HG03066 (cell line): ENCODE data around the gene FOXD4.
"Not testable (repeated sequence)": the region's sequence is repeated elsewhere in the genome, so short reads cannot be mapped to it uniquely, and the experiment has no call there.

Experiments used
- ATAC-seq: cut with Tn5 transposase; IDR thresholded peaks from one replicate; pipeline ENCODE4 v1.9.1; 2021; ENCODE audit warnings: low read depth; ENCODE audit not compliant: unreplicated experiment

Gene FOXD4

DNA sequence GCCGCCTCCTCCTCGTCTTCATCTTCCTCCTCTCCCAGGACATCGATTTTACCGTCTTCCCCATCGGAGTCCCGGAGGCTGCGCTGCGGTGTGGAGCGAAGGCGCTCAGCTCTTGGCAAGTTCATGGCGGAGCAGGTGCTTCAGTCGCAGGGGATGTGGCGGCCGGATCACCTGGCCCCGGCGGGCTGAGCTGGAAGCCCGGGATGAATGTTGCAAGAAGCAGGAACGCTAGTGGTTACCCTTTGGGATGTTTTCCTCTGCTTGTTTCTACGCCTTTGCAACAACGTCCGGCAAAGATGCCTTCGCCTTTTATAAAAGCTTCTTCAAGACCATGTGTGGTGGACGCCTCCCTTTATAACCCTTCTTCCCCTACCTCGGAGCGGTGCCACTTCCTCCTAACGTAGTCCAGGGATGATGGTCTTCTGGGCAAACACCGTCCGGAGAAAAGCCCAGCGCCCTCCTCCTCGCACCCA is at the start of gene FOXD4:
TSS of gene FOXD4 (minus strand) at position 423 of the 473 bp plus-strand sequence. CDS start at position 125, 298 bp downstream.
- ATAC-seq: not testable (repeated sequence)

DNA sequence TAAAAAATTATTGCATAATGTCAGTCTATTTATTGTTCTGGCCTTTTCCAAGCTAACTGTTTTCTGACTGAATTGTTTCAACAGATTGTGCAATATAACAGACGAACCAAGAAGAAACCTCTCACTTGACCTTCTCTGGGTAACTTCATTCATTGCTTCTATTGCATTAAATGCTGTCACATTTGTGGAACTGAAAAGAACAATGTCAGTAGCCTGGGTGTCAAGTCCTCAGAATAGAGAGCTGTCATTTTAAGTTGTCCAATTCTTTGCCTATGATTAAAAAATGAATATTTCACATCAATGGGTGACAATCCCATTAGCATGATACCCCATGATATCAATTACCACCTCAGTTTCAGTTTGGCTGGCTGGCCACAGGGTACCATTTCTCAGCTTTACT is 41.7 kb upstream of the FOXD4 start:
- not testable (repeated sequence) for ATAC-seq

- ATAC-seq: not testable (repeated sequence)
Measured at GRCh38 chr9:151173-151572, 33.0 kb upstream of the FOXD4 start.

- ATAC-seq: not testable (repeated sequence)
Measured at GRCh38 chr9:139880-140279, 21.7 kb upstream of the FOXD4 start.

DNA sequence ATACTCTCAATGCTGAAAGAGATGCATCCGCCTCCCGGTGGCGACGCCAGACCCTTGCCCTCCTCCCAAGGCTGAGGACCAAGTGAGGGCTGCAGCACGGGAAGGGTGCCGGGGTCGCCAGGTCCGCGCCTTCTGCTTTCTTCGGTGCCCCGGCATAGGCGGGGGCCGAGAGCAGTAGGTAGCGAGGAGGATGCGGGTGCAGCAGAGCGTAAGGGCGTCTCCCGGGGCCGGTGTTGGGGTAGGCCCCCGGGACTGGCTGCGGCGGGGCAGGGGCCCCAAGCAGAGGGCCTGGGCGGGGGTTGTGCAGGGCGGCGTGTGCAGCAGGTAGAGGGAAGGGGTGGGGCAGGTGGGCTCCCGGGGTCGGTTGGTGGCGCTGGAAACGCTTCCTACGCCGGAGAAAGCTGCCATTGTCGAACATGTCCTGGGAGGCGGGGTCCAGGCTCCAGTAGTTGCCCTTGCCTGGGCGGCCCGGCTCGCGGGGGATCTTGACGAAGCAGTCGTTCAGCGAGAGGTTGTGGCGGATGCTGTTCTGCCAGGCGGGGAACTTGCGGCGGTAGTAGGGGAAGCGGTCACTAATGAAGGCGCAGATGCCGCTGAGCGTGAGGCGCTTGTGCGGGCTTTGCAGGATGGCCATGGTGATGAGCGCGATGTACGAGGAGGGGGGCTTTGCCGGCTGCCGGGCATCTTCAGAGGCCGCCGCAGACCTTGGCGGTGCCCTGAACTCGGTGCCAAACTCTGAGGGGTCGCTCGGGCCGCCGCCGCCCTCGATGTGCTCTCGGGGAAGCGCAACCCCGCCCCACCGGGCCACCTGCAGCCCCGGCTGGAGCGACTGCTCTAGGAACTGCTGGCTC is 848 bp downstream of the FOXD4 start:
- not testable (repeated sequence) for ATAC-seq

- not testable (repeated sequence) for ATAC-seq
Measured at GRCh38 chr9:116239-117077, 1.8 kb downstream of the FOXD4 start.

GRCh38 chr9:115118-115451 is 3.1 kb downstream of the FOXD4 start:
- ATAC-seq: not testable (repeated sequence)

DNA sequence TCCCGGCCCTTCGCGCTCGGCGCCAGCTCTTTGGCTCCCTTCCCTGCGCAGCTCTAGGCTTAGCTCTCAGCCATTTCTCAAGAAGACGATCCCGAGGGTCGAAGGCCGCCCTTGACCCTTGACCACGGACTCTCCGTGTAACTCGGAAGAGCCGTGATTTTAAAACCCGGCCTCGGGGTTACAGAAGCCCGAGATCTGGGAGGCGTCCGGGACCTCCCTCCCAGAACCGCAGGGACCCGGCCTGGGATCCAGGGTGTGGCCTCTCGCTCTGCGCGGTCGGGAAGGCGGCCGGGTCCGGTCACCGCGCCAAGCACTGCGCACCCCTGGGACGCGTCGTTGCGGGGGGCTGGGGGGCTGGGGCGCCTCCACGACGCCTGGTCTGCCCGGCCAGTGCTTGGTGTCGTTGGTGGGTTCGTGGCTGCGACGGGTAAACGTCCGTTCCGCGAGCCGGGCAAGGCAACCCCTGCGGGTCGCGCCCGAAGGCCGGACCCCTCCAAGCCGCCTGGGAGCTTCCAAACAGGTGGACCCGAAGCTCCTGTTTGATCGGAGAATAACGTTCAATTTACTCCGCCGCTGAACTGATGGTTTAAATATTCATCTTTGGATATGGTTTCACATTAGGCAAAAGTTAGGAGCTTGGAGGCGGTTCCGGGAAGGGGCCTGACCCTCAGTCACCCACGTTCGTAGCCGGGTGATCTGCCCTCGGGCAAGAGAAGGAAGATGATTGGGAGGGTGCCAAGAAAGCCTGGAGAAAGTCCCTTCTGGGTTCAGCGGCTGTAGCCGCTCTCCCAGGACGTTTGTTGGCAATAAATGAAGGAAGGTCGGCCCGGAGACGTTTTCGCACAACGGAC is 3.7 kb downstream of the FOXD4 start:
- ATAC-seq: not testable (repeated sequence)

- ATAC-seq: not testable (repeated sequence)
Measured at GRCh38 chr9:113468-114266, 4.5 kb downstream of the FOXD4 start.

DNA sequence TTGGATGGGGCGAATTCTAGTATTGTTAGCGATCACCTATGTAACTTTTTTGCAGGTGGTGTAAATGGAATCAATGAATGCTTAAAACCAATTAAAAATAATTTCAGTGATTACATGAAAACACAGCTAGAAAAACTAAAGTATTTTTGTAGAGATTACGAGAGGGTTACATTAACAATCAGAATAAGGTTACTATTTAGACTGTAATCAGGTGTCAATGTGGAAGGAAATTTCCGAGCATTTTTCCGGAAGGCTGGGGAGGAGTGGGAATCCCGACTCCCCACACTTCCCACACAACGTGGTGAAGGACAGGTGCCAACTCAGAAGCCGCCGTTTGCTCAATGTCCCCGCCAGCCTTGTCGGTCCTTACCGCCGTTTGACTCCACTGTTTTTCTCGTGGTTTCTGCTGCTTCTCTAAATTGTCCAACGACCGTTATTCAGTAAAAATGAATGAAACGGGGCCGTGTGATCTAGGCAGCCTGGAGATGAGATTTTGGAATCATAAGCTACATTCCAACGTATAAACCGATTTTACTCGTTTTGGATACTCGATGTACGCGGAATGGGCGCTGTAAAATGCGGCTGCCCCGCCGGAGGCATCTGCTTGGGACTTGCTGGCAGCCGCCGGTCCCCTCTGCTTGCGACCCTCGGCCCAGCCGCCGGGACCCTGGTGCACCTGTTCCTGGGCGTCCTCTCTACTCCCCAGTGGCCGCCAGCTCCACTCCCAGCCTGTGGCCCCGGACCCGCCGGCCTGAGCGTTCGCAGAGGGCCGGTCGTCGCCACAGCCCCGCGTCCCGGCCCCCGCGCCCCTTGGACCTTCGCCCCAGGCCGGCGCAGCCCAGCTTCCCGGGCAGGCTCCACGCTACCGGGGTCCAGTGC is 5.4 kb downstream of the FOXD4 start:
- ATAC-seq: not testable (repeated sequence)

- not testable (repeated sequence) for ATAC-seq
Measured at GRCh38 chr9:110672-111071, 7.5 kb downstream of the FOXD4 start.

DNA sequence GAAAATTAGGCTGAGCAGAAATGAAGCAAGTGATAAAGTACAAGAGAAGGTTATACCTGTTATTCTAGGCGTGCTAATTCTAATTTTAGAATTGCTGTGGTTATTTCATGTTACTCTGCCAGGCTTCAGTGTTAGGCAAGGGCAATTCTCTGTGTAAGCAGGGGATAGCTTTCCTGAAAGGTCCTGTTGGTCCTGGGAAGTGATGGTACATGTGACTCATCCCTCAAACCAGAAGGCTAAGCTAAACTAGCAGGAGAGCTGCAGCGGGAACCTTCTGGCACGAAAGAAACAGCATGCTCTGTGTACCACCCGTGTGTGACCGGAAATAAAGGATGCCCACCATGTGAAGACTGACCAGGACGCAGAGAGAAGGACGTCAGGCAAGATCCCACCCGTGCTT is 8.7 kb downstream of the FOXD4 start:
- not testable (repeated sequence) for ATAC-seq

DNA sequence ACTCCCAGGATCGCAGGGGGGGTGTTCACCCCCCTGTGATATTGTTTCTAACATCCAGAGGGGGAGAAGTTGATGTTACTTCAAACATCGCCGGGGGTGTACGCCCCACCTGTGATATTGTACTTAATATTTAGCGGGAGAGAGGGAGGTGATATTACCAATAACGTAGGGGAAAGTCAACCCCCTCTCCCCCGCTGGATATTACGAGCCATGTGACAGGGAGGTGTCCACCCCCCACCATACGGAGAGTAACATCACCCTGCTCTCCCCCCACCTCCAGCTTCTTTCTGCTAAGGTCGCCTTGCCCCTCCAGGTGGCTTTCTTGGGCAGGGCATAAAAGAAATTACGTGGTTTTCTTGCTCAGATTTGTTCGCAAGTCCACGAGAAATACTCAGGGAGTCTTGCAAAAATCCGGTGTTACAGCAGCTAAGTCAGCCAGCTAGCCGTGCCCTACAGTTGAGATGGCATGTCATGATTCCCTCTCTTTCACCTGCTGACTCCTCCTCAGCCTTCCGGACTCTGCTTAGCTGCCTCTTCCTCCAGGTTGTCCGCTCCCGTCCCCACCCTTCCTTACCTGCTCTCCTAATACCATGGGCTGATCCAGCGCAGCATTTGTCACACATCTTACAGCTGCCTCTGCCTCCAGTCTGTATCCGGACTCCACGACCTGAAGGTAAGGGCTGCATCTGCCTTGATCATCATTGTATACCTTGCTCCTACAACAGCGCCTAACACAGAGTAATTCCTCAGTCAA is 9.3 kb downstream of the FOXD4 start:
- not testable (repeated sequence) for ATAC-seq

DNA sequence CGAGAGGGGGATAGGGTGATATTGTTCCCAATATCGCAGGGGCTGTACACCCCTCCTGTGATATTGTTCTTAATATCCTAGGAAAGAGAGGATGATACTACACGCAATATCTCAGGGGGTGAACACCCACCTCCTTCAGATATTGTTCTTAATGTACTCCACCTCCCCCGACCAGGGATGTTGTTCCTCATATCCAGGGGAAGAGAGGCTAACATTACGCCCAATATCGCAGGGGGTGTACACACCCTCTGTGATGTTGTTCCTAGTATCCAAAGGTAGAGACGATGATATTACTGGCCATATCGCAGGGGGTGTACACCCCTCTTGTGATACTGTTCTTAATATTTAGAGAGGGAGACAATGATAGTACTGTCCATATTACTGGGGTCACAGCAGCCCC is 12.2 kb downstream of the FOXD4 start:
- not testable (repeated sequence) for ATAC-seq

DNA sequence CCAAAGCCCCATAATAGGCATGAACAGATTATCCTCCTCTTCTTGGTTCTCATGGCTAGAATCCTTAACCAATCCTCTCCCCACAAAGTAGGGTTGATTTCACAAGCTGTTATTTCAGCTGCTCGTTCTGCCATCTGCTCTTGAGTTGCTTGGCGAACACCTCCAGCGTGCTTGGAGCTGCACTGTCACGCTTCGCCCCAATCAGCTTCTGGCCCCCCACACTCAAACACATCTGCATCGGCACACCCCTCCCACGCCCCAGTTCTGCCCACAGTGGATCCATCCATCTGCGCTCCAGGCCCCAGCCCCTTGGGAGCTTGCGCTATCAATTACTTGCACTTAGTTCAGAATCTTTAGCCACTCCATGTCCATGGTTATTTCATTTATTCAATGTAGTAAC is 17.8 kb downstream of the FOXD4 start:
- ATAC-seq: not testable (repeated sequence)

GRCh38 chr9:99867-100266 is 18.4 kb downstream of the FOXD4 start:
- ATAC-seq: not testable (repeated sequence)

DNA sequence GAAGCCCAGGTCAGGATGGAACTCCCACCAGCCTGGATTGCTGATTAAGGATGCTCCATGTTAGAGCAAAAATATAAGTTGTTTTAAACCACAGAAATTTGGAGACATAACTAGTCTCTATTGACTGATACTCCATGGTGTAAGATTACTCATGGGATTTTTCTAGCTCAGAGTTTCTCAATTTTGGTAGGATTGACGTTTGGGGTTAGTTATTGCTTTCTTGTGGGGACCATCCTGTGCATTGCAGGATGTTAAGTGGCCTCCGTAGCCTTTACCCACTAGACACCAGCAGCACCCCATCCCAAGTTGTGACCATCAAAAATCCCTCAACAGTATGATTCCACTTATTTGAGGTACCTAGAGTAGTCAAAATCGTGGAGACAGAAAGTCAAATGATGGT is 19.4 kb downstream of the FOXD4 start:
- not testable (repeated sequence) for ATAC-seq

DNA sequence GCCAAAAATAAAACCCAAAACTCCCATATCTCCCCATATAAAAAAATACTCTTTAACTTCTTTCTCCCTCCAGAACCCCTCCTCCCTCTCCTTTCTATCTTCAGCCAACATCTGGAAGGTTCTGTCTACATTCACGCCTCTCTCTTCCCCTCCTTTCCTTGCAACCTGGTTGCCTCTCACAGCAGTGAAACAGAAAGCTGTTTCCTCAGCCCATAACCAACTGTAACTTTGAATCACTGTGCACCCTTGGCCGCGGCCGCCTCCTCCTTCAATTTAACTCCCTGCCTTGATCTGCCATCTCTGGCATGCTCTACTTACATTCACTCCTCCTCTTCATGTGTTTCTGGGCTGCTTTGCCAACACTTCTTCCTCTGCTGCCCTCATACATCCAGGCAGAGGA is 23.2 kb downstream of the FOXD4 start:
- not testable (repeated sequence) for ATAC-seq
